Kidney epithelial cell (primary cell): Measurements from ENCODE around the gene PLS3. TPM values are rescaled to one million over a fixed set of nuclear protein-coding genes. Genes with fewer than 3 reads are reported as not detected.

ENCODE experiments used
- DNase-seq: peaks from one replicate; pipeline ENCODE4 v3.0.0-alpha.2; 2010; ENCODE audit warnings: low read depth
- H3K27me3 ChIP-seq: 2 replicates; pipeline ENCODE4 v1.6.0; 2011; ENCODE audit warnings: low read length; ENCODE audit not compliant: control insufficient read depth, insufficient read depth
- H3K36me3 ChIP-seq: 2 replicates; pipeline ENCODE4 v1.5.1; 2011; ENCODE audit warnings: low read length; ENCODE audit not compliant: control insufficient read depth, insufficient read depth
- H3K4me3 ChIP-seq: 2 replicates; pipeline ENCODE4 v1.5.1; 2011; ENCODE audit warnings: low read depth, mild to moderate bottlenecking, control low read depth, low read length
- CTCF ChIP-seq: IDR thresholded peaks from 2 replicates; pipeline ENCODE4 v1.5.1; 2011; ENCODE audit warnings: mild to moderate bottlenecking, moderate library complexity, low read length, control low read depth, inconsistent platforms; ENCODE audit not compliant: insufficient read depth, poor library complexity, severe bottlenecking
- total RNA-seq: library from RNA; depleted of rRNA; stranded (reverse); fragments of >200 nt; gene quantifications from 2 replicates; pipeline ENCODE4 v1.2.3, GENCODE V29; 2015

PLS3 gene
- total RNA-seq, 1 donor from 2014 or later: 79.6 TPM

DNA sequence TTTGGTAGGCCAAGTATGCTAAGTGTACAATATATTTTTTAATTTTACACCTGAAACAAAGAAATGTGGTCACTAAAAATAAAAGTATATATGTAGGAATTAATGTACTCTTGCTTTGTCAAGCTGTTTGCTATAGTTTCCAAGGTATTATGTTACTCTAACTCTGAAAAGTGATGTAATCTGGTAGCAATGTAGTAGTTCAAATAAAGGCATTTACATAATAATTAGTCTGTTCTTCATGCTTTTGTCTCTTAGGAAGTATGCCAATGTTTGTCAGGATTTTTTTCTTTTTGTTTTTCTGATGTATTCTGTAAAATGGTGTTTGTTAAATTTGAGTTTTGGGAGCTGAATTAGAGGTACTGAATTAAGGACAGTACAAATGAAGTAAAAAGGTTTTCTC is 89.5 kb downstream of the PLS3 start:
- no peak for TF ChIP-seq CTCF
- Histone ChIP-seq H3K36me3 (no peaks in the 10 kb centered on the region), H3K27me3 (peaks cover 3% of the 10 kb centered on the region), H3K4me3 (no peak overlapping the region)
- DNase-seq: no peak

DNA sequence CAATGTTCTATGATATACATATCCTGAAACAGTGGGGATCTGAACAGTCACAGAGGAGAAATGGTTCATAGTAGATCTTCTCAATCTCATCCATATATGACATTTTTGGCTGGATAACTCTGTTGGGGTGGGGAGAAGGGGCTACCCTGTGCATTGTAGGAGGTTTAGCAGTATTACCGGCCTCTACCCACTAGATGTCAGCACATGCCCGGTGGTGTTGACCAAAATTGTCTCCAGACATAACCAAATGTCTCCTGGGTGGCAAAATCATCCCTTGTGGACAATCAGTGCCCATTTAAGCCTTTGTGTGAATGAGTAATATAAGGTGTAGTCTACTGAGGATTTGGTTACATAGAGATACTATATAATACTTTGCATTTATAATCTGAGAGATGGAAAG is 89.9 kb downstream of the PLS3 start:
- TF ChIP-seq CTCF: peak; percentile 80
- no peak for DNase-seq
- Histone ChIP-seq H3K27me3 (peaks cover 3% of the 10 kb centered on the region), H3K36me3 (no peaks in the 10 kb centered on the region), H3K4me3 (no peak overlapping the region)

- no peak for DNase-seq
- Histone ChIP-seq H3K4me3 (no peak overlapping the region), H3K36me3 (no peaks in the 10 kb centered on the region), H3K27me3 (no peaks in the 10 kb centered on the region)
- no peak for TF ChIP-seq CTCF
Measured at GRCh38 chrX:115652221-115652620, 91.2 kb downstream of the PLS3 start.

DNA sequence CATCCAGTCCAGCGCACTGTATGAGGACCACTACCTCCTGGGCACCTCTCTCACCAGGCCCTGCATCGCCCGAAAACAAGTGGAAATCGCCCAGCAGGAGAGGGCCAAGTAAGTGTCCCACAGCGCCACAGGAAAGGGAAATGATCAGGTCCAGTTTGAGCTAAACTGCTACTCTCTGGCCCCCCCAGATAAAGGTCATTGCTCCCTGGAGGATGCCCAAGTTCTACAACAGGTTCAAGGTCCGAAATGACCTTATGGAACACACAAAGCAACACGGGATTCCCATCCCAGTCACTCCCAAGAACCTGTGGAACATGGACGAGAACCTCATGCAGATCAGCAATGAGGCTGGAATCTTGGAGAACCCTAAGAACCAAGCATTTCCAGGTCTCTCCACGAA is 104.1 kb downstream of the PLS3 start:
- no peak for TF ChIP-seq CTCF

GRCh38 chrX:115679460-115679859 is 118.5 kb downstream of the PLS3 start:
- no peaks in the 10 kb centered on the region for H3K36me3 ChIP-seq
- no peak for DNase-seq
- peaks cover 3% of the 10 kb centered on the region for H3K27me3 ChIP-seq
- H3K4me3 ChIP-seq: no peak overlapping the region
- TF ChIP-seq CTCF: peak; percentile 39

More for the DNA sequence above, 104.1 kb downstream of the PLS3 start:
- Histone ChIP-seq H3K4me3 (no peak overlapping the region), H3K36me3 (no peaks in the 10 kb centered on the region), H3K27me3 (no peaks in the 10 kb centered on the region)
- no peak for DNase-seq

DNA sequence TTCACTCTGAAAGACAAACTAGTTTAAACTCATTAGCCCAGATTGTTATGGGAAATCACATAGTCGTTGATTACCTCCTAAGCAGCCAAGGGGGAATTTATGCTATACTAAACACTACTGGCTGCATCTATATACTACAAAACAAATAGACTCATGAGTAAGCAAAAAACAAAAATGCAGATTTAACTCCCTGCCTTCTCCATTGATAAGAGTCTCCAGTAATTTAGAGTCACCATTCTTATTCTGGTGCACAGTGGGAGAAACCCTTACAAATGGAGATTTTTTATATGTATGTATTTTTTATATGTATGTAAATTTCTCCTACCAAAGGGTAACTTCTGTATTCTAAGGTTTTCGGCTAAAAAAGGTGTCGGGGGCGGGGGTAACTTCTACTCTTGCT is 126.6 kb downstream of the PLS3 start:
- TF ChIP-seq CTCF: no peak
- Histone ChIP-seq H3K27me3 (no peaks in the 10 kb centered on the region), H3K4me3 (no peak overlapping the region), H3K36me3 (no peaks in the 10 kb centered on the region)
- DNase-seq: no peak
